Measurements from ENCODE around the gene FBXO2. TPM values are rescaled to one million over a fixed set of nuclear protein-coding genes. Genes with fewer than 3 reads are reported as not detected.

FBXO2 gene
- total RNA-seq, 1 donor = 4.3 TPM

DNA sequence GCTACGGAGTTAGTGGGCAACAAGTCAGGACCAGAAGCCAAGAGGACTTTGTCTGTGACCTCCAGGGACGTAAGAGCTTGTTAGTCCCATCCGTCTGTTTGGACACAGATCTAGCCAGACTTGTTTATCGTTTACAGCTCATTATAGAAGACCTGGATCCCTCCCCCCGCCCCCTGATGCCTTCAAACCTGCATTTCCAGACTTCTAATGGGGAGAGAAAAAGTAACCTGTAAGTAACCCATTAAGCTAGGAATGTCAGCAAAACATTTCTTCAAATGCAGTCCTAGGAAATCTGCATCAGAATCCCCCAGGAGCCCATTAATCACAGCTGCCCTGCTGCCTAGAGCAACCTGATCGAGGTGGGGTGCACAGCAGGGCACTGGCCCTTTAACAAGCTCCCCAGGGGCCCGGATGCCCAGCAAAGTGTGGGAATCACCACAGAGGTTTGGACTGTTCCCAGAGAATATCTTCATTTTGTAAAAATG is 28.1 kb upstream of the FBXO2 start:
- no peak overlapping the region for H3K4me3 ChIP-seq (ENCODE audit: low read depth, low read length)
- DNase-seq (ENCODE audit: low read depth) = no peak
- TF ChIP-seq, protein P1, sequence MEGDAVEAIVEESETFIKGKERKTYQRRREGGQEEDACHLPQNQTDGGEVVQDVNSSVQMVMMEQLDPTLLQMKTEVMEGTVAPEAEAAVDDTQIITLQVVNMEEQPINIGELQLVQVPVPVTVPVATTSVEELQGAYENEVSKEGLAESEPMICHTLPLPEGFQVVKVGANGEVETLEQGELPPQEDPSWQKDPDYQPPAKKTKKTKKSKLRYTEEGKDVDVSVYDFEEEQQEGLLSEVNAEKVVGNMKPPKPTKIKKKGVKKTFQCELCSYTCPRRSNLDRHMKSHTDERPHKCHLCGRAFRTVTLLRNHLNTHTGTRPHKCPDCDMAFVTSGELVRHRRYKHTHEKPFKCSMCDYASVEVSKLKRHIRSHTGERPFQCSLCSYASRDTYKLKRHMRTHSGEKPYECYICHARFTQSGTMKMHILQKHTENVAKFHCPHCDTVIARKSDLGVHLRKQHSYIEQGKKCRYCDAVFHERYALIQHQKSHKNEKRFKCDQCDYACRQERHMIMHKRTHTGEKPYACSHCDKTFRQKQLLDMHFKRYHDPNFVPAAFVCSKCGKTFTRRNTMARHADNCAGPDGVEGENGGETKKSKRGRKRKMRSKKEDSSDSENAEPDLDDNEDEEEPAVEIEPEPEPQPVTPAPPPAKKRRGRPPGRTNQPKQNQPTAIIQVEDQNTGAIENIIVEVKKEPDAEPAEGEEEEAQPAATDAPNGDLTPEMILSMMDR (IDR thresholded peaks at IDR 0.05; ENCODE audit: insufficient read depth, low read depth, low read length) = no peak

DNA sequence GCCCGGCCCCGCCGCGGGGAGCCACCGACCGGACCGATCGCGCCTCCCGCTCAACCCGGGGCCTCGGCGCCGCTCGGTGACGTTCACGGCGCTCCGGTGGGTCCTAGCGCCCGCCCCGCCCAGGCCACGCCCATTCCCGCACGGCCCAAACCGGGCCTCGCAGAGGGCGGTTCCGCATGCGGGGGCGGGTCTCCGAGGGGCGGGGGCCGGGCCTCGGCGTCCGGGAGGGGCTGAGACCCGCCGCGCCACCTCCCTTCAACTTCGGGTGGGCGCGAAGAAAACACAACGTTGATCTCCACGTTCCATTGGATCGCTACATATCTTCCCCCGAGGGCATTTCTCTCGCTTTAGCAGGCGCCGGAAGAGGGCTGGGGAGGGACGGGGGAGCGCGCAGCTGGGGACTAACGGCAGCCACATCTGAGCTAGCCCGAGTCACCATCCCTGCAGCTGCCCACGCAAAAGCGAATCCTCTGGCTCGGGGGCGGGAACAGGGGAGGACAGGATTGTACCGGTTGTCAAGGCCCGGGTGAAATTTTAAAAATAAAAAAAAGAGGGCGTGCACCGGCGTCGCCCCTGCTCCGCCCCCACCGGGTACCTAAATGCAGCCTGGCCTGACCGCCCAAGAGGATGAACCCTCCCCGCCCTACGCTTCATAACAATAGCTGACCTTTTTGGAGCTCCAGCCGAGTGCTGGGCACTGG is 27.0 kb upstream of the FBXO2 start, which contains the start of gene MAD2L2:
Gene MAD2L2, minus strand, starts transcription at position 78 of the 701 bp plus-strand sequence. CDS start 547 bp downstream, outside the sequence.
- TF ChIP-seq, protein P1 (IDR thresholded peaks at IDR 0.05; ENCODE audit: insufficient read depth, low read depth, low read length) = no peak
- peak; percentile 76 for DNase-seq (ENCODE audit: low read depth)
- H3K4me3 ChIP-seq (ENCODE audit: low read depth, low read length) = peak within 1 kb of the TSS; percentile 87

DNA sequence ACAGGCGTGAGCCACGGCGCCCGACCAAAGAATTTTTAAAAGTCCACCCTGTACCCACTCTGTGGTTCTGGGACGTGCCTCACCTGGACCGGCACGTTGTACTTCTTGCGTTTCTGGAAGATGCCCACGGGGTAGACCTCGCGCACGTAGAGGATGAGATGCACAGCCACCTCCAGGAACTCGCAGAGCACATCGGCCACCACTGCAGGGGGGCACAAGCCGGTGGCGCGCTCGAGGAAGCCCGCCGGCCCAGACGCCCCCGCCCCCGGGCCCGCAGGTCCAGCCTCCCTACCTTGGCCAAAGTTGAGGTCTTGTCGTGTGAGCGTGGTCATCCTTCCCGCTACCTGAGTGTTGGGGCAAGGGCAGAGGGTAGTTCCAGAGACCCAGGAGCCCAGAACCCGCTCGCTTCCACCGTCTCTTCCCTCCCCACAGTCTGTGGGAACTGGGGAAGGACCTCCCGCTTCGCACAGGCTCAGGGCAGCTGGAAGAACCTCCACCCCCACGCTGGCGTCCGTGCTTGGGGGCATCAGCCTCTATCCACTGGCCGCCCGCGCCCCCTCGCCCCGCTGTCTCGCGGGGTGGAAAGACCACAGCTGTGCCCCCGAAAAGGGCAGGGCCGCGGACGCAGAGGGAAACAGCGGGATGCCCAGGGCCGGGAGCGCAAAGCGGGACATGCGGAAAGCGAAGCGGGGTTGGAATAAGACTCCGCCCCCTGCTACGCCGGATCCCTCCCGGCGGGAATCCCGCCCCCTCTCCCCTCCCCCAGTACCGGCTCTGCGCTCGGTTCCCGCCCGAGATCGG is 26.2 kb upstream of the FBXO2 start:
- no peak for DNase-seq (ENCODE audit: low read depth)
- peak overlapping the region; percentile 87 for H3K4me3 ChIP-seq (ENCODE audit: low read depth, low read length)
- TF ChIP-seq, protein P1 (IDR thresholded peaks at IDR 0.05; ENCODE audit: insufficient read depth, low read depth, low read length) = no peak

DNA sequence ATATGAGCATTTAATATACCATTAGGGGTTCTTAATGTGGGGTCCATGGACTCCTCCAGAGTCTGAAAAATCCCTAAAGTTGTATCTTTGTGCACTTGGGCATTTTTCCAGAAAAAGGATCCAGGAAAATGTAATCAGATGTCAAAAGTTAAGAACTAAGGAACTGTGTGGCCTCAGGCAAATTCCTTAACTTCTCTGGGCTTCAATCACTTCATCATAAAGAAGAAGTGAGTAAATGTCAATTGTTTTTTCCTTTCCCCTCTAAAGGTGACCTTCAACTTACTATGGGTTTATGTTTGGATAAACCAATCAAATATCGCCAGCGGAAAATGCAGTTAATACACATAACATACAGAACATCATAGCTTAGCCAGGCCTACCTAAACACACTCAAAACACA is 24.2 kb upstream of the FBXO2 start:
- no peak for DNase-seq (ENCODE audit: low read depth)
- H3K4me3 ChIP-seq (ENCODE audit: low read depth, low read length) = no peak overlapping the region
- TF ChIP-seq, protein P1 (IDR thresholded peaks at IDR 0.05; ENCODE audit: insufficient read depth, low read depth, low read length) = no peak

DNA sequence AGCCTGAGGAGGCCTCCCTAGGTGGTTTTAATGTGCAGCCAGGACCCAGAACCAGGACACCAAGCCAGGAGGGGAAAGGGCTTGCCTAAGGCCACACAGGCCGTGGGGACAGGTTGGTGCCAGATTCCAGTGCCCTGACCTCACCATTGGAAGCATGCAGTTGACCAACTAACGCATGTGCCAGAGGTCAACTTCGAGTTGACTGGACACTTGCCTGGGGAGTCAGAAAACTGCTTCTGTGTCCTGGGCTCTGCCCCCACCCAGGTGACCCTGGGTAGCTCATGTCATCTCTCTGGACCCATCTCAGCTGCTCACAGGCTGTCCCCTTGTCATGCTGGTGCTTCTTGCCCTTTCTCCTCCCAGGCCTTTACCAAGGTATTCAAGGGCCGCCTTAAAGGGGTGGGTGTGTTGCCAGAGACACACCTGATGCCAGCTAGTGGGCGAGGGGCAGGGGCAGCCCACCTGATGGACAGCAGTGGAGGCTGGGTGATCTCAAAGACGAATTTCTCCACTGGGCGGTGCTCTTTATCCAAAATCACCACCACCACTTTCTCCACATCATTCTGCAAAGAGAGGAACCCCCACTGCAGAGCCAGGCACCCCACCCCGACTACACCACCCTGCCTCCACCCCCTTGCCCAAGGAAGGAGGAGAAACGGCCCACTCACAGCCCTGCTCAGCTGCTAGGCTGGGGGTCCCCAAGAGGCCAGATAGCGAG is 22.3 kb upstream of the FBXO2 start:
- TF ChIP-seq, protein P1 (IDR thresholded peaks at IDR 0.05; ENCODE audit: insufficient read depth, low read depth, low read length) = no peak
- DNase-seq (ENCODE audit: low read depth) = no peak
- H3K4me3 ChIP-seq (ENCODE audit: low read depth, low read length) = no peak overlapping the region

DNA sequence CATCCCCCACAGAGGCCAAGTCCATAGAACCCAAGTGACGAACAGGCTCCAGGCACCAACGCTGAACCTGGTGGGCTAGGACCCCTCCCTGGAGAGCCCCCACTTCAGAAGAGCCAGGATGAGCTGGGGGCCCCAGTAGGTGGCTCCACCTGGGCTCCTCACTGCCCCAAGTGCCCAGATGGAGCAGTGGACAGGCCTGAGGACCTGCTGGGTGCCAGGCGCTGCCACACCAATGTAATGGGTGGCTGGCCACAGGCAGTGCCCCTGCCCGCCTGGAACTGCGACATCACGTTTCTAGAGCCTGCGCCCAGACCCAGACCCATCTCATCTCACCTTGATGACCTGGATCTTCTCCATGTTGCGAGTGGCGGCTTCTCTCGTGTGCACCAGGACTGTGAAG is 21.1 kb upstream of the FBXO2 start:
- TF ChIP-seq, protein P1 (IDR thresholded peaks at IDR 0.05; ENCODE audit: insufficient read depth, low read depth, low read length) = no peak
- DNase-seq (ENCODE audit: low read depth) = no peak
- H3K4me3 ChIP-seq (ENCODE audit: low read depth, low read length) = no peak overlapping the region
